Measurements from ENCODE around the gene PRR36.
A peak's percentile ranks its signal among the peaks of the same experiment; 100 is the strongest.

Gene PRR36

DNA sequence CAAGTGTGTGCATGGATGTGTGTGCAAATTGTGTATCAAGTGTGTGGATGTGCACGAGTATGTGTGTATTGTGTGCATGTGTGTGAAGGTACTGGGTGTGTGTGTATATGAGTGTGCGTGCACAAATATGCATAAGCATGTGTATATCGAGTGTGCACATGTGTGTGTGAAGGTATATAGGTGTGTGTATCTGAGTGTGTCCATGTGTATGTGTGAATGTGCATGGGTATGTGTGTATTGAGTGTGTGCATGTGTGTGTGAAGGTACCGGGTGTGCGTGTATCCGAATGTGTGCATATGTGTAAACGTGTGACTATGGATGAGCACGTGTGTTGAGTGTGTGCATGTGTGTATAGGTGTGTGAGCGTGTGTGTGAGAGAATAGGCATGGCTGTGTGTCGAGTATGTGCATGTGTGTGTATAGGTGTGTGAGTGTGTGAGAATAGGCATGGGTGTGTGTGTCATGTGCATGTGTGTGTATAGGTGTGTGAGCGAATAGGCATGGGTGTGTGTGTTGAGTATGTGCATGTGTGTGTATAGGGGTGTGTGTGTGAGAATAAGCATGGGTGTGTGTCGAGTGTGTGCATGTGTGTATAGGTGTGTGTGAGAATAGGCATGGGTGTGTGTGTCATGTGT, 31.4 kb downstream of the PRR36 start:
- no peak for DNase-seq

DNA sequence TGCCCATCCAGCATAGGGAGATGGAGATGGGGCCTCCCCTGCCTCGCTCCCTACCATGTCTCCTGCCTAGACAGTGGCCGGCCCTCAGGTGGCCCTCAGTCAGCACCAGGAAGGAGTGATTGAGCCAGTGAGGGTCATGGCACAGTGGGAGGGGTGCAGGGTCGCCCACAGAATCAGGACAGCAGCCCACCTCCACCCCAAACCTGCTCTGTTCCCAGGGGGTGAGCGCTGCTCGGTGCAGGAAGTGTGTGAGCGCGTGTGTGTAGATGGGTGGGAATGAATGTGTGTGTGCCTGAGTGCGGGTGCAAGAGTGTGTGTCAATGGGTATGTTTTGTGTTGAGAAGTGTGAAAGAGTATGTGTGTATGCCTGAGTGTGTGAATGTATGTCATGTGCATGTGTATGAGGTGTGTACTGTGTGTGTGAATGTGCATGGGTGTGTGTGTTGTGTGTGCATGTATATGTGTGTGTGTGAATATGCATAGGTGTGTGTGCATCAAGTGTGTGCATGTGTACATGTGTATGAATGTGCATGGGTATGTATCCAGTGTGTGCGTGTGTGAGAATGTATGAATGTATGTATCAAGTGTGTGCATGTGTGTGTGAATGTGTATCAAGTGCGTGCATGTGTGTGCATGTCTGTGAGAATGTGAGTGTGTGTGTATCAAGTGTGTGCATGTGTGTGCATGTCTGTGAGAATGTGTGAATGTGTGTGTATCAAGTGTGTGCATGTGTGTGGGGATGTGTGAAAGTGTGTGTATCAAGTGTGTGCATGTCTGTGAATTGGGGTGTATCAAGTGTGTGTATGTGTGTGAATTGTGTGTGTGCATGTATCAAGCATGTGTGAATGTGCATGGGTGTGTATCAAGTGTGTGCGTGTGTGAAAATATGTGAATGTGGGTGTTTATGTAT, 32.2 kb downstream of the PRR36 start:
- no peak for DNase-seq

DNA sequence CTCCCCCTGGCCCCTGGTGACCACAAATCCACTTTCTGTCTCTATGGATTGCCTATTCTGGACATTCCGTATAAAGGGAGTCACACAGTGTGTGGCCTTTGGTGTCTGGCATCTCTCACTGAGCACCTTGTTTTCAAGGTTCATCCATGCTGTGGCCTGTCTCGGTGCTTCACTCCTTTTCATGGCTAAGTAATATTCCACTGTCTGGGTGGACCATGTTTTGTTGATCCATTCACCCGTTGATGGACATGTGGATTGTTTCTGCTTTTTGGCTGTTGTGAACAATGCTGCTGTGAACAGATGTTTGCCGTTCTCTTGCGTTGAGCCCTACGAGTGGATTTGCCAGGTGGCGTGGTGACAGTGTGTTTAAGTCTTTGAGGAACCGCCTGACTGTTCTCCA, 33.6 kb downstream of the PRR36 start:
- no peak for DNase-seq

DNA sequence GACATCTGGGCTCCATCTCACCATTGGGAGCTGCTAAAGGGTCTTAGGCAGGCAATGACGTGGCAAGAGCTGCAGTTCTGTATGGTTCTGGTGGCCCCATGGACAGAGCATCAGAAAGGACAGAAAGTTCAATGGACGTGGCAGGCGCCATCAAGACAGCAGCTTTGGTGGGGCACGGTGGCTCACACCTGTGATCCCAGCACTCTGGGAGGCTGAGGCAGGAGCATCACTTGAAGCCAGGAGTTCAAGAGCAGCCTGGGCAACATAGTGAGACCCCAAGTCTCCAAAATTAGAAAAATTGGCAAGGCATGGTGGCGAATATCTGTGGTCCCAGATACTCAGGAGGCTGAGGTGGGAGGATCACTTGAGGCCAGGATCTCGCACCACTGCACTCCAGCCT, 34.7 kb downstream of the PRR36 start:
- DNase-seq = no peak

DNA sequence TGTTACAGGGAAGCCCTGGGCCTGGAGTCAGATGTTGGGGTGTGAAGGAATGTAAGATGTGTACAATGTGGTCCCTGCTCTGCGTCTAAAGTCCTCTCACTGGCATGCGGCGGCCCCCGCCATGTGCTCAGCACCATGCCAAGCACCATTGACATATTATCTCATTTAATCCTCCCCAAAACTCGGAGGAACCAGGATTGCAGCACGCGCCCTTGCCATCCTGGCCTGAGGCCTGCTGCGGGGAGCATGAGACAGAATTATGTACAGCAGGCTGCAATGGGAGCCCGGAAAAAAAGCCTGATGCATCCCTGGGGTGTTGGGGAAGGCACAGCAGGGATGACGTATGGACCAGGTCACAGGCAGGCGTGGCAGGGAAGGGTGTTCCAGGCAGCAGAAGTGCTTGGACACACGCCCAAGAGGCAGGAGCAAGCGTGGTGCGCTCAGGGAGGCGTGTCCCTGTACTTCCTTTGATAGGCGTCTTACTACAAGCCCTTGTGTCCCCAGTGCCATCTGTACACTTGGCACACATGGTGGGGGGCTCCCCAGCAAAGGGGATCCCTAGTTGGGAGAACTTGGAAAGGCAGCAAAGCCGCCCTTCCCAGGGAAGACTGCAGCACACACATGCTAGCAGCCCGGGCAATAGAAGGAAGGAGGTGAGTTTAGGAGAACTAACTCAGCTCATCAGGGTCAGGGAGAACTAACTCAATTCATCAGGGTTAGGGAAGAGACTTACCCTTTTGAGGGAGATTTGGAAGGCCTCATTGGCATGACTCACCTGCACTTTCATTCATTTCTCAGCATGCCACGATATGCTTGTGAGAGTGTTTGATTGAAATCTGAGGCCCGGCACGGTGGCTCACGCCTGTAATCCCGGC, 40.7 kb downstream of the PRR36 start:
- DNase-seq = peak; percentile 36

DNA sequence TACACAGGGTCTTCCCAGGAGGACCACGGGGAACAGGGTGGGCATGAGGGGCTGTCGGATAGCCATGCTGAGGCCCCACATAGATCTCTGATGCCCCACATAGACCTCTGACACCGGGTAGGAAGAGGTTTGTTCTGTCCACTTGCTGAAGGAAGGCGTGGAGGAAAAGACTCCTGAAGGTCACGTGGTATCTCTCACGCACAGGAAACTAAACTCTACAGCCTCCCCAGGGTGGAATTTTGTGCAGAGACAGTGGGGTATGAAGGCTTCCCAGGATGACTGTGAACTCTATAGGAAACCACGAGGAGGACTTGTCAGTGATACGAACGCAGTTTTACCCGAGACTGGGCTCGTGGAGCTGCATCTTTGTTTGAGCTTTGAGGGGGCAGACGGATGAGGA, 41.4 kb downstream of the PRR36 start:
- DNase-seq = no peak

DNA sequence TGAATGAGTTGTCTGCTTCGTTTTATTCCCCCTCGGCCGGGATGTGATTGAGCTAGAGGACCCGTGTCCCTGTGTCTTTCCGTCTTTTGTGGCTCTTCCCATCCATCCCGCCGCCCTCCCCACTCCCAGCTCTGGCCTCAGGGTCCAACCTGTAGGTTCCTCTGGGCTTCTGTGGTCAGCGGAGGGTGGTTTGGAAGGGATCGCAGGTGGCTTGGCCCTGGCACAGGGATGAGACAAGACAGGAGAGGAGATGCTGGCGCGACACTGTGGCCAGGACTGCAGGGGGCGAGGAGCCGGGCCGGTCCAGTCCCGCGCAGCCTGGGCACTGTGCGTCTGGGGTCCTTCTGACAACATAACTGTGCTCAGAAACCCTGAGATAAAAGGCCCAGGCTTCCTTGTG, 42.2 kb downstream of the PRR36 start:
- DNase-seq = no peak

DNA sequence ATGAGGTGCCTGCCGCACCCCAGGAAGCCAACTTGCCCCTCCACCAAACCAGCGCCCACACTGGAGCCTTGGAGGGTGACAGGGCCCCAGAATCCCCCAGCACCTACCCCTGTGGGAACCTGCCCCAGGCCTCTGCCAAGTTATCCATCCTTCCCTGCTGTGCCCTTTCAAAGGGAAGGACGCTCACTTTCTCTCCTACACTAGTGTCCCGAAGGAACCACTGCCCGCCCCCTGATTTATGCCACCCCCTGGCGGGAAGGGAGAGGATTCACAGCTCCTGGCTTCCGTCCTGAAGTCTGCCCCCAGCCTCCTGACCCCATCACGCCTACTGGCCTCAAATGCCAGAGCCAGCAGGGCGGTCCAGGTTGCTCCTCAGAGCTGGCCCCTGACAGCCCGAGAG, 42.7 kb downstream of the PRR36 start:
- no peak for DNase-seq

DNA sequence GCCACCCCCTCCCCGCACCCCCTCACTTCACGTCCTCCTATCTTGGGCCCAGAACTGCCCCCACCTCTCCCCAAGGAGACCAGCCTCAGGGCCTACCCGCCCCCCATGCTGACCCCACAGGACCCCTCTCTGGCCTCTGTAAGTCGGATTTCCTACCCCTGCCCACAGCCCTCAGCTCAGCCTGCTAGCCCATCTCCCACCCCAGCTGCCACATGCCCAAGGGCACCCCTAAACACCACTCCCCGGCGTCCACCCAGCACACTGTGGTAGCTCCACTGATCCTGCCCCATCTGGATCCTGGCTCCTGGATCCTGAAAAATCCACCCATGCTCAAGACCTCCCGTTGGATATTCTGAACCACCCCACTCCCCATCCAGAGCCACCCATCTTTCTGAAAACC, 43.4 kb downstream of the PRR36 start:
- no peak for DNase-seq

DNA sequence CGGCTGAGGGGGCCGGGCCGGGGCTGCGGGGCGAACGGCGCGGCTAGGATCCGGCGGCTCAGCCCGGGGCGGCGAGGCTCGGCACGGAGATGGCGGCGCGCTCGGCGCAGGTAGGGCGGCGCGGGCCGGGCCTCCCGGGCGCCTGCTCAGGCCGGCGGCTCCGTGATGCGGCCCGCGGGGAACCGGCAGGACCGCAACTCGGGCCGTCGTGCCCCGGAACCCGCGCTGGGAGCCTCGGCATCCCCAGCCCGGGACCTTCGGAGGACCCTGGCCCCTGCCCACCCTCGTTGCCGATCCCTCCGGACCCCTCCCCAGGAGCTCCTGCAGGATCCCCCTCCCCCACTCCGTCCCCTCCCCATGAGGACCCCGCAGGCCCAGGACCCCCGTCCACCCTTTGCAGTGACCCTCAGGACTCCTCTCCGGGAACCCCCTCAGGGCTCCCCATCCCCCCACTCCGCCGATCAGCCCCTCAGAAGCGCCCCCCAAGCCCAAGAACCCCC, 43.9 kb downstream of the PRR36 start:
- DNase-seq = no peak

DNA sequence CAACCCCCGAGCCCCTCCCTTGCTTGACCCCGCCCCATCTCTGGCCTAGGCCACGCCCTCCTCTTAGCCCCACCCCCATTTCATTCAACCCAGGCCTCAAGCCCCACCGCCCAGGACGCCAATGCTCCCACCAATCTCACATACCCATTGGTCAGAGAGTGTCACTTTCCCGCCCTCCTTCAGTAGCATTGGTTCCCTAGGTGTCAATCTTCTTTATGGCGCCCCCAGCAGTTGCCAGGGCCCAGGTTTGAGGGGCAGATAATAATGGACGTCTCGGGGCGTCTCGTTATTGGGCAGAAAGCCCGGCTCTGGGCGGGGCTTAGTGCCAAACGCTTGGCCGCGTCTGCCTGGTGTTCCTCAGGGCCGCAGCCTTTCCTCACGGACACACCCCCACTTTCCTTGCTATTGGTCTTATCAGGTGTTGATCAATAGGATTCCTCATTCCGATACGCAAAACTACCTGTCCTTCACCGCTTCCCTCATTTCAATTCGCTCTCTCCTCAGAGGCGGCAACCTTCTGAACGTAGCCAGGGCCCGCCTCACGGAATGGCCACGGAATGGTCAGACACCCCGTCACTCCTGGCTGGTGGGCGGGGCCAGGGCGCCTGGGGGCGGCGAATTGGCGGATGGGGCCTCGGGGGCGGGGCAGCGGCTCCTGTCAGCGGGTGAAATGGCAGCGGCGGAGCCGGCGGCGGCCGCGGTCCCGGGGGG, 44.5 kb downstream of the PRR36 start, which contains the start of gene EVI5L:
TSS of gene EVI5L (plus strand) at position 658 of the 711 bp plus-strand sequence. CDS start 16,325 bp downstream, outside the sequence.
- DNase-seq = peak; percentile 100

DNA sequence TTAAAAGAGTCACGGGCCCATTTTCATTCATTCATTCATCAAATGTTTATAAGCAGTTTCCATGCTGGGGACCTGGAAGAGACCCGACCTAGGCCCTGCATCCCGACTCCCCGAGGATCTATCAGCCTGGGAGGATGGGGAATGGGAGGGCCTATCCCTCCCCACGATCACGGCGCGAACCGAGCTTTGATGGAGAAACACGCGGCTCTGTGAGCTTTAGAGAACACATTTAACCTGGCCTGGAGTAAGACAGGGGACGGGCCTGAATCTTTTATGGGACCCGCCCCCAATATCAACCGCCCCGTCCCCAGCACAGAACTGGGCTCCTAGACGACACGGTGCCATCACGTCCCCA, 45.0 kb downstream of the PRR36 start:
- no peak for DNase-seq

DNA sequence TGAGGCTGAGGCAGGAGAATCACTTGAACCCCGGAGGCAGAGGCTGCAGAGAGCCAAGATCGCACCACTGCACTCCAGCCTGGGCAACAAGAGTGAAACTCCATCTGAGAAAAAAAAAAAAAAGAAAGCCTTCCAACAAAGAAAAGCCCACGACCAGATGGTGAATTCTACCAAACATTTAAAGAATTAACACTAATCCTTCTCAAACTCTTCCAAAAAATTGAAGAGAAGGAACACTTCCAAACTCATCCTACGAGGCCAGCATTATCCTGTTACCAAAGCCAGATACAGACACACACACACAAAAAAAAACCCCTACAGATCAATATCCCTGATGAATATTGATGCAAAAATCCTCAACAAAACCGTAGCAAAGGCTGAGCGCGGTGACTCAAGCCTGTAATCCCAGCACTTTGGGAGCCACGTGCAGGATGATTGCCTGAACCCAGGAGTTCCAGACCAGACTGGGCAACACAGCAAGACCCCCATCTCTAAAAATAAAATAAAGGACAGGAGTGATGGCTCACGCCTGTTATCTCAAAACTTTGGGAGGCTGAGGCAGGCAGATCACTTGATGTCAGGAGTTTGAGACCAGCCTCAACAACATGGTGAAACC, 50.4 kb downstream of the PRR36 start:
- DNase-seq = no peak

DNA sequence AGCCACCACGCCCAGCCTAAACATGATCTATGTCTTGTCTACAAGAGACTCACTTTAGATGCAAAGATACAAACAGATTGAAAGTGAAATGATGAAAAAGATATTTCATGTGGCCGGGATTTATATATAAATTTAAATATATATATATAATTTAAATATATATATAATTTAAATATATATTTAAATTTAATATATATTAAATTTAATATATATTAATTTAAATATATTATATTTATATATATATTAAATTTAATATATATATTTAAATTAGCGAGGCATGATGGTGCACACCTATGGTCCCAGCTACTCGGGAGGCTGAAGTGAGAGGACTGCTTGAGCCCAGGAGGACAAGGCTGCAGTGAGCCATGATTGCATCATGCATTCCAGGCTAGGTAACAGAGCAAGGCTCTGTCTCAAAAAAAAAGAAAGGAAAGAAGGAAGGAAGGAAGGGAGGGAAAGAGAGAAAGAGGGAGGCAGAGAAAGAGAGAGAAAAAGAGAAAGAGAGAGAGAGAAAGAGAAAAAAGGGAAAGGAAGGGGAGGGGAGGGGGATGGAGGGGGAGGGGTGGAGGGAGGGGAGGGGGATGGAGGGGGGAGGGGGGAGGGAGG, 51.2 kb downstream of the PRR36 start:
- no peak for DNase-seq

DNA sequence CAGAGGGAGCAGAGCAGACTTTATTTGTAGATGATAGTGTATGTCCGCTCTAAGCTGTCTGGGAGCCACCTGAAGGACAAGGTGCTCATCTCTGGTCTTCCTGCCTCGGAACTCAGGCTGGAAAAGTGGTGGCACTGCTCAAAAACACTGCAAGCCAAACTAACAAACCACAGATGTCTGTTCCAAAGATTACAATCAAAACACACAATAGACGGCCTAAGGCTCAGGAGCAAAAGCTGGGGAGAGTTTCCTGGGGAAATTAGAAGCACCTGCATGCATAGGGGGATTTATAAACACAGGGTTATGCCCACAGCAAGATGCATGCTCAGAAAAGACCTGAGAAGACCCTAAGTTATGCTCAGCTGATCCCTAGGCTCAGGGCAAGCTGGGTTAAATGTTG, 53.6 kb downstream of the PRR36 start:
- no peak for DNase-seq

DNA sequence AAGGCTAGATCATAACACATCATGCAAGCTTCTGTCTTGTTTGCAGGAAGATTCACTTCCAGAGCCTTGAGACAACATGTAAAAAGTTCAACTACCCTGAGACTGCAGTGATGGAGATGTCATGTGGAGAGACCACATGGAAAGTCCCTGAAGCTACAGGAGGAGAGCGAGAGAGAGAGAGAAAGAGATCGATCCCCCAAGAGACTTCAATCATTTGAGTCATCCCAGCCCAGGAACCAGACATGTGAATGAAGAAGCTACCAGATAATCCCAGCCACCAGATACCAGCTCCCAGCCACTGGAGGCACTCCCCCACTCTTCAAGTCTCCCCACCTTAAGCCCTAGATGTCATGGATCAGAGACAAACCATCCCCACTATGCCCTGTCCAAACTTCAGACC, 54.9 kb downstream of the PRR36 start:
- no peak for DNase-seq

DNA sequence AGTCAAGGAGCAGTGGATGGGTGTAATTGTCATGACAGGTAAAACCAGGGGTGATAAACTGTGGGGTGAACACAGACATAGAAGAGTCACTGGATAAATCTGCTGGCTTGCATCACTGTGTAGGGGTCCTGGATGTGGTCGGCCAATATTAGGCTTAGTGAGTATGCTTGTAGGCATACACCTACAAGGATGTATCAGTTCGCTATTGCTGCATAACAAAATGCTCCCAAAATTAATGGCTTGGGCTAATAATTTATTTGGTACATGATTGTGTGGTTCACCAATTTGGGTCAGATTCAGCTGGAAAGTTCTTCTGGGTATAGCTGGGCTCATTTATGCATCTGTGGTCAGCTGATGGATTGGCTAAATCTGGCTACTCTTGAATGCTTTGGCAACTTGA, 55.4 kb downstream of the PRR36 start:
- DNase-seq = no peak
